Lung (tissue), 12 donors: ENCODE results near the gene FOXE3. TPM values are rescaled to one million over a fixed set of nuclear protein-coding genes. Genes with fewer than 3 reads are reported as not detected.

Source experiments
- ATAC-seq: fragments of 200-7000 bp; cut with Tn5 transposase; one replicate; pipeline ENCODE4 v1.9.1; 2020; ENCODE audit warnings: moderate number of reproducible peaks; ENCODE audit not compliant: insufficient read depth, low FRiP score
- DNase-seq, 3 donors: peaks; one replicate each; pipeline ENCODE4 v3.0.0-alpha.2; 2013 to 2017
- H3K27ac ChIP-seq, 2 donors: one replicate each; pipeline ENCODE4 v1.5.1; 2013; ENCODE audit warnings: mild to moderate bottlenecking in 2 of 2, moderate library complexity in 2 of 2, control low read depth in 1 of 2, inconsistent platforms in 1 of 2, low read depth in 1 of 2, low read length in 1 of 2
- H3K27me3 ChIP-seq, 3 donors: one replicate each; pipeline ENCODE4 v1.5.1; 2013; ENCODE audit warnings: low read length in 2 of 3; ENCODE audit not compliant: control insufficient read depth in 3 of 3, insufficient read depth in 3 of 3
- H3K36me3 ChIP-seq, 4 donors: one replicate each; pipeline ENCODE4 v1.5.1; 2013; ENCODE audit warnings: low read length in 4 of 4, mild to moderate bottlenecking in 1 of 4, moderate library complexity in 1 of 4; ENCODE audit not compliant: control insufficient read depth in 4 of 4, insufficient read depth in 4 of 4
- H3K4me1 ChIP-seq, 5 donors: one replicate each; pipeline ENCODE4 v1.5.1; 2013; ENCODE audit warnings: low read length in 5 of 5, mild to moderate bottlenecking in 2 of 5, moderate library complexity in 1 of 5; ENCODE audit not compliant: control insufficient read depth in 5 of 5, insufficient read depth in 5 of 5
- H3K4me3 ChIP-seq: one replicate; pipeline ENCODE4 v1.5.1; 2013; ENCODE audit warnings: mild to moderate bottlenecking, control low read depth, moderate library complexity
- H3K9ac ChIP-seq, 2 donors: one replicate each; pipeline ENCODE4 v1.5.1; 2013; ENCODE audit warnings: low read length in 2 of 2, control low read depth in 1 of 2; ENCODE audit not compliant: insufficient read depth in 1 of 2
- H3K9me3 ChIP-seq, 4 donors: one replicate each; pipeline ENCODE4 v1.5.1; 2013; ENCODE audit warnings: low read length in 3 of 4, mild to moderate bottlenecking in 1 of 4, moderate library complexity in 1 of 4; ENCODE audit not compliant: control insufficient read depth in 4 of 4, insufficient read depth in 3 of 4
- CTCF ChIP-seq: IDR thresholded peaks from 2 replicates; pipeline ENCODE4 v1.5.1; 2012; ENCODE audit warnings: mild to moderate bottlenecking; ENCODE audit errors: control extremely low read depth, extremely low read depth
- WGBS, 2 donors: extraction: QIAGEN DNeasy Blood & Tissue Kit; methylation state at CpG; one replicate each; pipeline ENCODE4 v1.1.7; 2013; 5-methylcytosine and 5-hydroxymethylcytosine counted together
- polyA plus RNA-seq, 2 donors: library from polyadenylated mRNA; stranded (reverse); fragments of 200-250 nt; gene quantifications; one replicate each; pipeline ENCODE4 v1.2.1, GENCODE V29; 2013
- total RNA-seq, 2 donors: library from RNA; depleted of rRNA in 1 of 2; stranded (reverse); fragments of >200 nt in 1 of 2; gene quantifications; one replicate each; pipeline ENCODE4 v1.2.1, GENCODE V29; 2014 to 2021
- donor health status: control.
- donor health status: control.
- donor health status: Bipolar disorder and iron deficiency.
- donor health status: healthy.
- donor health status: DM: yes; HTN: yes; CAD: no.

The FOXE3 gene
- total and polyA plus RNA-seq, 4 donors: 0.01 TPM; not detected in 3

- H3K4me3 ChIP-seq: no peak overlapping the region
- 94 to 97% methylated on average over 5 of the region's 5 CpGs for WGBS, 2 donors
- no peak overlapping the region for H3K9ac ChIP-seq
- DNase-seq (no peak), ATAC-seq (no peak)
- H3K27me3 ChIP-seq: peaks cover 0 to 3% (median 0%) of the 10 kb centered on the region in 3 donors
- H3K27ac ChIP-seq: no peak overlapping the region
- TF ChIP-seq CTCF: no peak
- H3K36me3 ChIP-seq: no peaks in the 10 kb centered on the region
- no peaks in the 10 kb centered on the region for H3K9me3 ChIP-seq
- peaks cover 0 to 51% (median 10%) of the 10 kb centered on the region in 5 donors for H3K4me1 ChIP-seq
These were observed 9.1 kb upstream of the FOXE3 start for GRCh38 chr1:47406966-47407365.

DNA sequence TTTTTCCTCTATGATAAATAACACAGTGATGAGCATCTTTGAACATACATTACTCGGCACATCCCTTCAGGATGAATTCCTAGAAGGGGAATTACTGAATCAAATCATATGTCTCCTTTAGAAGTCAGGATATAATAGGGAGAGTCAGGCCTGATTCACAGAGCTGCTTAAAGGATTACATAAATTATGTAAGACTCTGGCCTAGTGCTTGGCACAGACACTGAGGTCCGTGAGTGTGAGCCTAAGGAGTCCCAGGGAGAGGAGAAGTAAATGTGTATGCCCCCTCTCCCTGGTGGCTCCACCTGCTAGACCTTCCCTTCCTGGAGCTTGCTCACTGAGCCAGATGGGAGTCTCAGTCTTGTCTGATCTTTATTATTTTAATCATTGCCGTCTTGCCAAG is 8.6 kb upstream of the FOXE3 start:
- ATAC-seq (no peak), DNase-seq (no peak)
- no peaks in the 10 kb centered on the region for H3K36me3 ChIP-seq
- no peak for TF ChIP-seq CTCF
- no peak overlapping the region for H3K9ac ChIP-seq
- 83 to 90% methylated on average over 3 of the region's 3 CpGs for WGBS, 2 donors
- no peak overlapping the region for H3K27ac ChIP-seq
- no peaks in the 10 kb centered on the region for H3K9me3 ChIP-seq
- H3K4me3 ChIP-seq: no peak overlapping the region
- H3K27me3 ChIP-seq: peaks cover 0 to 3% (median 0%) of the 10 kb centered on the region in 3 donors
- peaks cover 0 to 51% (median 10%) of the 10 kb centered on the region in 5 donors for H3K4me1 ChIP-seq

- 80 to 89% methylated on average over 12 of the region's 12 CpGs for WGBS, 2 donors
- H3K4me3 ChIP-seq: no peak overlapping the region
- H3K9me3 ChIP-seq: no peaks in the 10 kb centered on the region
- no peak overlapping the region for H3K27ac ChIP-seq
- peaks cover 0 to 51% (median 10%) of the 10 kb centered on the region in 5 donors for H3K4me1 ChIP-seq
- ATAC-seq (no peak), DNase-seq (peak; percentile 76 to 81 (median 76))
- no peak overlapping the region for H3K9ac ChIP-seq
- no peak for TF ChIP-seq CTCF
- no peaks in the 10 kb centered on the region for H3K36me3 ChIP-seq
- peaks cover 0 to 9% (median 0%) of the 10 kb centered on the region in 3 donors for H3K27me3 ChIP-seq
These were observed 6.6 kb upstream of the FOXE3 start for GRCh38 chr1:47409311-47410067.
